CD1c-positive myeloid dendritic cell (primary cell): ENCODE results near the gene FNDC3B.

Source experiments
- DNase-seq: peaks from one replicate; pipeline ENCODE4 v3.0.0-alpha.2; 2016; ENCODE audit errors: extremely low spot score

The FNDC3B gene

GRCh38 chr3:172259726-172260248 is 220.4 kb downstream of the FNDC3B start:
- no peak for DNase-seq

- DNase-seq: no peak
Observed at GRCh38 chr3:172260381-172260780, 221.0 kb downstream of the FNDC3B start.

- DNase-seq: peak; percentile 22
Observed at GRCh38 chr3:172261054-172261453, 221.7 kb downstream of the FNDC3B start.

GRCh38 chr3:172262991-172263608 is 223.7 kb downstream of the FNDC3B start:
- peak; percentile 50 for DNase-seq

GRCh38 chr3:172263781-172264486 is 224.6 kb downstream of the FNDC3B start:
- DNase-seq: no peak

- DNase-seq: no peak
Observed at GRCh38 chr3:172266103-172266502, 226.7 kb downstream of the FNDC3B start.

- no peak for DNase-seq
Observed at GRCh38 chr3:172268425-172268824, 229.0 kb downstream of the FNDC3B start.

- no peak for DNase-seq
Observed at GRCh38 chr3:172268868-172269267, 229.5 kb downstream of the FNDC3B start.

GRCh38 chr3:172270557-172271166 is 231.3 kb downstream of the FNDC3B start:
- peak; percentile 14 for DNase-seq

GRCh38 chr3:172271386-172271976 is 232.1 kb downstream of the FNDC3B start:
- no peak for DNase-seq

GRCh38 chr3:172272698-172273097 is 233.3 kb downstream of the FNDC3B start:
- DNase-seq: no peak

GRCh38 chr3:172273378-172273777 is 234.0 kb downstream of the FNDC3B start:
- DNase-seq: no peak

- DNase-seq: no peak
Observed at GRCh38 chr3:172274906-172275305, 235.5 kb downstream of the FNDC3B start.

- no peak for DNase-seq
Observed at GRCh38 chr3:172275586-172275985, 236.2 kb downstream of the FNDC3B start.

GRCh38 chr3:172276103-172276502 is 236.7 kb downstream of the FNDC3B start:
- no peak for DNase-seq

- no peak for DNase-seq
Observed at GRCh38 chr3:172277151-172277652, 237.8 kb downstream of the FNDC3B start.

GRCh38 chr3:172279191-172279640 is 239.8 kb downstream of the FNDC3B start:
- DNase-seq: no peak

GRCh38 chr3:172279974-172280373 is 240.6 kb downstream of the FNDC3B start:
- no peak for DNase-seq

GRCh38 chr3:172280406-172281051 is 241.2 kb downstream of the FNDC3B start:
- DNase-seq: no peak

GRCh38 chr3:172281884-172282283 is 242.5 kb downstream of the FNDC3B start:
- no peak for DNase-seq

GRCh38 chr3:172282850-172283249 is 243.5 kb downstream of the FNDC3B start:
- no peak for DNase-seq
